Uterus (tissue), 4 donors: ENCODE data around the gene SAMMSON. TPM values are rescaled to one million over a fixed set of nuclear protein-coding genes. Genes with fewer than 3 reads are reported as not detected.

Experiments used
- DNase-seq, 2 donors: peaks; one replicate each; pipeline ENCODE4 v3.0.0-alpha.2; 2019 to 2020
- H3K27ac ChIP-seq, 2 donors: fragments of 200-600 bp; sonication (generic); 1 replicate in 1 of 2; 2 replicates in 1 of 2; pipeline ENCODE4 v1.5.1; 2016 to 2018
- H3K27me3 ChIP-seq, 2 donors: fragments of 200-600 bp; sonication (generic); one replicate each; pipeline ENCODE4 v1.5.1; 2018 to 2019; ENCODE audit warnings: control low read depth in 1 of 2
- H3K36me3 ChIP-seq, 2 donors: fragments of 200-600 bp; sonication (generic); one replicate each; pipeline ENCODE4 v1.5.1; 2019; ENCODE audit warnings: control low read depth in 1 of 2
- H3K4me1 ChIP-seq, 2 donors: fragments of 200-600 bp; sonication (generic); one replicate each; pipeline ENCODE4 v1.5.1; 2018 to 2019; ENCODE audit warnings: control low read depth in 1 of 2
- H3K4me3 ChIP-seq, 2 donors: fragments of 200-600 bp; sonication (generic); 1 replicate in 1 of 2; 2 replicates in 1 of 2; pipeline ENCODE4 v1.5.1; 2018 to 2019; ENCODE audit warnings: mild to moderate bottlenecking in 1 of 2
- H3K9me3 ChIP-seq, 2 donors: fragments of 200-600 bp; sonication (generic); one replicate each; pipeline ENCODE4 v1.5.1; 2019; ENCODE audit warnings: control low read depth in 1 of 2
- POLR2A ChIP-seq, 2 donors: fragments of 450-650 bp; IDR thresholded peaks; one replicate each; pipeline ENCODE4 v1.6.1; 2016; ENCODE audit warnings: antibody characterized with exemption in 2 of 2, mild to moderate bottlenecking in 1 of 2, moderate library complexity in 1 of 2
- intact Hi-C: fragments of 100-400 bp; cut with DNase I; formaldehyde crosslinking; loops from one replicate; pipeline ENCODE4 v1.15.1; 2023; ENCODE audit warnings: low total_unique reads
- total RNA-seq, 4 donors: library from RNA; depleted of rRNA in 3 of 4; stranded (reverse); fragments of >200 nt in 3 of 4; gene quantifications; one replicate each; pipeline versions ENCODE4 v1.1.0 to v1.2.4, GENCODE V29; 2014 to 2023
- TF ChIP-seq, protein P1 (sequence below), 4 experiments: fragments of 200-600 bp in 2 of 4; fragments of 450-650 bp in 2 of 4; sonication (generic) in 2 of 4; IDR thresholded peaks; one replicate each; pipeline ENCODE4 v1.5.1; 2016 to 2019; ENCODE audit warnings: antibody characterized with exemption in 4 of 4, mild to moderate bottlenecking in 2 of 4, moderate library complexity in 1 of 4
- donor health status: DM: yes; HTN: yes; CAD: no.

SAMMSON gene
- total RNA-seq, result under 1 TPM in 2 of 4 donors, not detected in 2; 0.21 to 0.62 TPM

GRCh38 chr3:69999140-70000027 is at the start of gene SAMMSON:
TSS of gene SAMMSON (plus strand) at chr3:69999733.
- Histone ChIP-seq H3K27ac (peak within 1 kb of the TSS; percentile 77 to 86), H3K4me1 (no peaks in the 10 kb centered on the region), H3K4me3 (peak within 1 kb of the TSS; percentile 10 to 17), H3K9me3 (no peaks in the 10 kb centered on the region), H3K36me3 (no peaks in the 10 kb centered on the region), H3K27me3 (no peaks in the 10 kb centered on the region)
- intact Hi-C loops, result no loop called here
- DNase-seq, result peak; percentile 23 to 38
- TF ChIP-seq, protein P1, sequence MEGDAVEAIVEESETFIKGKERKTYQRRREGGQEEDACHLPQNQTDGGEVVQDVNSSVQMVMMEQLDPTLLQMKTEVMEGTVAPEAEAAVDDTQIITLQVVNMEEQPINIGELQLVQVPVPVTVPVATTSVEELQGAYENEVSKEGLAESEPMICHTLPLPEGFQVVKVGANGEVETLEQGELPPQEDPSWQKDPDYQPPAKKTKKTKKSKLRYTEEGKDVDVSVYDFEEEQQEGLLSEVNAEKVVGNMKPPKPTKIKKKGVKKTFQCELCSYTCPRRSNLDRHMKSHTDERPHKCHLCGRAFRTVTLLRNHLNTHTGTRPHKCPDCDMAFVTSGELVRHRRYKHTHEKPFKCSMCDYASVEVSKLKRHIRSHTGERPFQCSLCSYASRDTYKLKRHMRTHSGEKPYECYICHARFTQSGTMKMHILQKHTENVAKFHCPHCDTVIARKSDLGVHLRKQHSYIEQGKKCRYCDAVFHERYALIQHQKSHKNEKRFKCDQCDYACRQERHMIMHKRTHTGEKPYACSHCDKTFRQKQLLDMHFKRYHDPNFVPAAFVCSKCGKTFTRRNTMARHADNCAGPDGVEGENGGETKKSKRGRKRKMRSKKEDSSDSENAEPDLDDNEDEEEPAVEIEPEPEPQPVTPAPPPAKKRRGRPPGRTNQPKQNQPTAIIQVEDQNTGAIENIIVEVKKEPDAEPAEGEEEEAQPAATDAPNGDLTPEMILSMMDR (IDR thresholded peaks at IDR 0.05), result no peak

- peaks cover 0 to 4% of the 10 kb centered on the region in 2 donors for H3K4me1 ChIP-seq
- TF ChIP-seq, protein P1 (IDR thresholded peaks at IDR 0.05), result no peak
- no peak for TF ChIP-seq POLR2A (IDR thresholded peaks at IDR 0.05)
- H3K27ac ChIP-seq, result no peak overlapping the region
- H3K27me3 ChIP-seq, result no peaks in the 10 kb centered on the region
- intact Hi-C loops, result no loop called here
- H3K9me3 ChIP-seq, result no peaks in the 10 kb centered on the region
- DNase-seq, result no peak
- H3K36me3 ChIP-seq, result no peaks in the 10 kb centered on the region
- no peak overlapping the region for H3K4me3 ChIP-seq
Measured at GRCh38 chr3:69951616-69952015, 47.9 kb upstream of the SAMMSON start.

DNA sequence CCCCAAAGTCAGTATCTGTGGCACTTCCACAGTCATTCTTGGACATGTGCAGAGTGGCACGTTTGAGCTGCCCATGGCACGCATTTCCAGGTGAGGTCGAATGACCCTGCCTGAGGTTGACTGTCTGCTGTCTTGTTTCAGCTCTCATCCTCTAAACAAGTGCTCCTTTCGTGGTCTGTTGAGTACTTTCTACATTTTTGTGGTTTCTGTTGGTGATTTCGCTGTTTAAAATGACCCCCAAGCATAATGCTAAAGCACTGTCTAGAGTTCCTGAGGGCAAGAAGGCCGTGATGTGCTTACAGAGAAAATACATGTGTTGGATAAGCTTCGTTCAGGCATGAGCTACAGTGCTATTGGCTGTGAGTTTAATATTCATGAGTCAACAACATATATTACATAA is 40.0 kb upstream of the SAMMSON start:
- no peak for DNase-seq
- H3K36me3 ChIP-seq, result no peaks in the 10 kb centered on the region
- H3K4me1 ChIP-seq, result no peaks in the 10 kb centered on the region
- H3K27me3 ChIP-seq, result no peaks in the 10 kb centered on the region
- H3K27ac ChIP-seq, result no peak overlapping the region
- intact Hi-C loops, result no loop called here
- H3K9me3 ChIP-seq, result no peaks in the 10 kb centered on the region
- TF ChIP-seq, protein P1 (IDR thresholded peaks at IDR 0.05), result no peak
- no peak for TF ChIP-seq POLR2A (IDR thresholded peaks at IDR 0.05)
- no peak overlapping the region for H3K4me3 ChIP-seq

DNA sequence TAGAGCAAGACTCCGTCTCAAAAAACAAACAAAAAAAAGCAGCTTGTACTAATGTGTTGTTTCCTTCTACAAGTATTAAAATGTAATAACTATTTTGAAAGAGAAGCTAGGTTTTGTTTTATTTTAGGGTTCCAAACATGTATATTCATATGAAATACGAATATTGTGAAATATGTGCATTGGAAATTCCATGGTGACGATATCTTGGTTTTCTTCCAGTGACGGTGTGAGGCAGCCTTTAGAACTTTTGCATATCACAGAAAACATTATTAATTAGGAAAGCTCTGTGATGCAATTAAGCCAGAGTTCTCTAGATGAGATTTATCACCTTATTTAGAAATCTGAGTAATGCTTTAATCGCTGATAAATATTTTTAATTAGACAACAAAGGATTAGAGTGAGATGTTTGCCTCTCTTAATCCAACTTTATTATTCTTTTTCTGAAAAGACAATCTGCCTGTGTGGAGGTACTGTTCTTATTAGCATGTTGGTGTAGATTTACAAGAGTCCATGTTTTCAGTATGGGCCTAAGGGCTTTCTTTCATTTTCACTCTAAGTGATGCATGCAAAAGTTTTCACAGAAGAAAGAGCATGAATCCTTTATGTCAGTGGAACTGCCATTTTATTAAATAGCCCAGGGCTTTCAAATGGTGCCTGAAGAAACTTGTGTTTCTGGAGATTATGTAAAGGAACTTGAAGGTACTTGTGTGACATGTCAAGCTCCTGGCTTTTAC is 37.7 kb upstream of the SAMMSON start:
- H3K9me3 ChIP-seq, result no peaks in the 10 kb centered on the region
- H3K27me3 ChIP-seq, result no peaks in the 10 kb centered on the region
- H3K36me3 ChIP-seq, result no peaks in the 10 kb centered on the region
- no peak for DNase-seq
- no peak overlapping the region for H3K27ac ChIP-seq
- no peak overlapping the region for H3K4me3 ChIP-seq
- TF ChIP-seq, protein P1 (IDR thresholded peaks at IDR 0.05), result no peak
- TF ChIP-seq POLR2A (IDR thresholded peaks at IDR 0.05), result no peak
- H3K4me1 ChIP-seq, result no peaks in the 10 kb centered on the region
- intact Hi-C loops, result no loop called here

- no peak for TF ChIP-seq POLR2A (IDR thresholded peaks at IDR 0.05)
- TF ChIP-seq, protein P1 (IDR thresholded peaks at IDR 0.05), result no peak
- Histone ChIP-seq H3K9me3 (no peaks in the 10 kb centered on the region), H3K27me3 (no peaks in the 10 kb centered on the region), H3K4me3 (no peak overlapping the region), H3K4me1 (no peaks in the 10 kb centered on the region), H3K27ac (no peak overlapping the region), H3K36me3 (no peaks in the 10 kb centered on the region)
- intact Hi-C loops, result no loop called here
- DNase-seq, result no peak
Measured at GRCh38 chr3:69963643-69964042, 35.9 kb upstream of the SAMMSON start.
